HEK293 (cell line): ENCODE measurements around the gene NBPF1.

Experiments
- MEIS1 ChIP-seq: sonication (generic); formaldehyde crosslinking; IDR thresholded peaks from 2 replicates; pipeline ENCODE4 v1.8.1; 2022; ENCODE audit warnings: missing genetic modification reagents, mild to moderate bottlenecking, borderline replicate concordance
- YY1 ChIP-seq: fragments of 450-650 bp; formaldehyde crosslinking; IDR thresholded peaks from 2 replicates; pipeline ENCODE4 v1.5.1; 2018; ENCODE audit warnings: missing biosample characterization, missing genetic modification characterization
- ZFP37 ChIP-seq: fragments of 450-650 bp; formaldehyde crosslinking; IDR thresholded peaks from 2 replicates; pipeline ENCODE4 v1.5.1; 2016; ENCODE audit warnings: missing biosample characterization, missing genetic modification characterization
- ZNF211 ChIP-seq: fragments of 450-650 bp; formaldehyde crosslinking; IDR thresholded peaks from 2 replicates; pipeline ENCODE4 v1.5.1; 2016; ENCODE audit warnings: low read depth, missing biosample characterization, missing genetic modification characterization
- ZNF223 ChIP-seq: fragments of 450-650 bp; formaldehyde crosslinking; IDR thresholded peaks from 2 replicates; pipeline ENCODE4 v1.5.1; 2016; ENCODE audit warnings: missing biosample characterization, missing genetic modification characterization
- ZNF24 ChIP-seq: fragments of 450-650 bp; formaldehyde crosslinking; IDR thresholded peaks from 2 replicates; pipeline ENCODE4 v1.5.1; 2016; ENCODE audit warnings: missing biosample characterization, missing genetic modification characterization
- ZNF324 ChIP-seq: fragments of 450-650 bp; formaldehyde crosslinking; IDR thresholded peaks from 2 replicates; pipeline ENCODE4 v1.5.1; 2016; ENCODE audit warnings: missing biosample characterization, missing genetic modification characterization
- ZNF354C ChIP-seq: fragments of 450-650 bp; formaldehyde crosslinking; IDR thresholded peaks from 2 replicates; pipeline ENCODE4 v1.5.1; 2016; ENCODE audit warnings: missing biosample characterization, missing genetic modification characterization, low read depth, borderline replicate concordance
- ZNF366 ChIP-seq: fragments of 450-650 bp; formaldehyde crosslinking; conservative IDR thresholded peaks from 2 replicates; pipeline ENCODE4 v1.5.1; 2016; ENCODE audit warnings: missing biosample characterization, missing genetic modification characterization
- ZNF555 ChIP-seq: fragments of 450-650 bp; formaldehyde crosslinking; conservative IDR thresholded peaks from 2 replicates; pipeline ENCODE4 v1.5.1; 2017; ENCODE audit warnings: missing biosample characterization, mild to moderate bottlenecking, missing genetic modification characterization, inconsistent platforms
- ZNF660 ChIP-seq: fragments of 450-650 bp; IDR thresholded peaks from 2 replicates; pipeline ENCODE4 v1.5.1; 2018; ENCODE audit warnings: missing biosample characterization, mild to moderate bottlenecking, missing genetic modification characterization
- ZNF670 ChIP-seq: fragments of 450-650 bp; formaldehyde crosslinking; IDR thresholded peaks from 2 replicates; pipeline ENCODE4 v1.5.1; 2016; ENCODE audit warnings: missing biosample characterization, missing genetic modification characterization, low read depth
- ZNF677 ChIP-seq: fragments of 450-650 bp; IDR thresholded peaks from 2 replicates; pipeline ENCODE4 v1.5.0; 2018; ENCODE audit warnings: missing biosample characterization, mild to moderate bottlenecking, missing genetic modification characterization, moderate library complexity
- TF ChIP-seq, protein P1 (sequence below): fragments of 450-650 bp; formaldehyde crosslinking; IDR thresholded peaks from 2 replicates; pipeline ENCODE4 v1.5.1; 2016; ENCODE audit warnings: missing biosample characterization, missing genetic modification characterization
- TF ChIP-seq, protein P2 (sequence below): fragments of 450-650 bp; formaldehyde crosslinking; IDR thresholded peaks from 2 replicates; pipeline ENCODE4 v1.5.1; 2016; ENCODE audit warnings: missing biosample characterization, missing genetic modification characterization
- TF ChIP-seq, protein P3 (sequence below): fragments of 450-650 bp; formaldehyde crosslinking; IDR thresholded peaks from 2 replicates; pipeline ENCODE4 v1.5.0; 2017; ENCODE audit warnings: missing biosample characterization, missing genetic modification characterization, borderline replicate concordance
- TF ChIP-seq, protein P4 (sequence below): fragments of 450-650 bp; formaldehyde crosslinking; IDR thresholded peaks from 2 replicates; pipeline ENCODE4 v1.5.1; 2016; ENCODE audit warnings: missing biosample characterization, missing genetic modification characterization, borderline replicate concordance
- TF ChIP-seq, protein P5 (sequence below): fragments of 450-650 bp; formaldehyde crosslinking; optimal IDR thresholded peaks from 2 replicates; pipeline ENCODE3; 2016; ENCODE audit warnings: missing biosample characterization, mild to moderate bottlenecking, missing genetic modification characterization

The NBPF1 gene

DNA sequence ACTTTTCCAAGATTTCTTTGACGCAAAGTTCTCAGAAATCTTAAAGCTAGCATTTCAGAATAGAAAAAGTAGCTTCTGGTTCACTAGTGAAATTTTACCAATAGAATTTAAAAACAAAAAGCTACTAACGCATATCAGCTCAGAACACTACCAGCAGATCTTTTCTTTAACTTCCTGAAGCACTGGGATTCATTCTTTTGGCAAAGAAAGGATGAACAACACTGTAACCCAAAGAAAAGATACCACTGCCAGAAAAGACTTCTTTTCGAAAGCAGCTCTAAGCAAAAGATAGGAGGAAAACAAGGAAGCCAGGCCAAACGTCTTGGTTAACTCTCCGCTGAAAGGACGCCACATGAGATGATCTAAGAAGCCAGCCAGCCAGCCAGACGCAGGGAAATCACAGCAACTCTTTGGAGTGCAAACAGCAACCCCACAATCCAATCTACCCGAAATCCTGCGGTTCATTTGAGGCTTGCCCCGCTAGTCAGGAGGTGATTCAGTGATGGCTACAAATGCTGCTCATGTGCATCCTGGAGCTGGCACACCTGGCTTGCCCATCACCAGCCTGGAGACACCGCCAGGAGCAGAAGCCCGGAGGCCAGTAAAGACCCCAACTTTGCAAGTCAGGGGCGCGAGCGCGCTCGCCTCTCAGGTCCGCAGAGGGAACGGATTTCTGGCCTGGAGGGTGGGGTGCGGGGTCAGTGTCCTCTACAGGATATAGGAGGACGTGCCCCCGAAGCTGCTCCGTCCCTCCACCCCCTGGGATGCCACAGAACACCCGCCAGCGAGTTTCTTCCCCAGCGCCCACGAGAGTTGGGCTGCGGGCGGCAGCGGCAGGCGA, 812 bp downstream of the NBPF1 start (continued):
- TF ChIP-seq, protein P1, sequence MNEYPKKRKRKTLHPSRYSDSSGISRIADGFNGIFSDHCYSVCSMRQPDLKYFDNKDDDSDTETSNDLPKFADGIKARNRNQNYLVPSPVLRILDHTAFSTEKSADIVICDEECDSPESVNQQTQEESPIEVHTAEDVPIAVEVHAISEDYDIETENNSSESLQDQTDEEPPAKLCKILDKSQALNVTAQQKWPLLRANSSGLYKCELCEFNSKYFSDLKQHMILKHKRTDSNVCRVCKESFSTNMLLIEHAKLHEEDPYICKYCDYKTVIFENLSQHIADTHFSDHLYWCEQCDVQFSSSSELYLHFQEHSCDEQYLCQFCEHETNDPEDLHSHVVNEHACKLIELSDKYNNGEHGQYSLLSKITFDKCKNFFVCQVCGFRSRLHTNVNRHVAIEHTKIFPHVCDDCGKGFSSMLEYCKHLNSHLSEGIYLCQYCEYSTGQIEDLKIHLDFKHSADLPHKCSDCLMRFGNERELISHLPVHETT (tag by site-specific recombination), result no peak
- TF ChIP-seq ZNF223 (tag by site-specific recombination) (no peak), ZNF366 (peak; percentile 74), ZNF555 (tag by site-specific recombination) (no peak), ZFP37 (tag by site-specific recombination) (peak; percentile 39; the same call in 1 of the 2 replicates), ZNF354C (tag by site-specific recombination) (no peak), MEIS1 (CRISPR knock-in tag) (no peak), ZNF324 (tag by site-specific recombination) (no peak), ZNF677 (peak; percentile 2; the same call in 1 of the 2 replicates), ZNF660 (tag by site-specific recombination) (no peak), ZNF211 (tag by site-specific recombination) (no peak), ZNF24 (tag by site-specific recombination) (no peak; the same call in 1 of the 2 replicates), YY1 (no peak), ZNF670 (tag by site-specific recombination) (no peak)
- TF ChIP-seq, protein P2, sequence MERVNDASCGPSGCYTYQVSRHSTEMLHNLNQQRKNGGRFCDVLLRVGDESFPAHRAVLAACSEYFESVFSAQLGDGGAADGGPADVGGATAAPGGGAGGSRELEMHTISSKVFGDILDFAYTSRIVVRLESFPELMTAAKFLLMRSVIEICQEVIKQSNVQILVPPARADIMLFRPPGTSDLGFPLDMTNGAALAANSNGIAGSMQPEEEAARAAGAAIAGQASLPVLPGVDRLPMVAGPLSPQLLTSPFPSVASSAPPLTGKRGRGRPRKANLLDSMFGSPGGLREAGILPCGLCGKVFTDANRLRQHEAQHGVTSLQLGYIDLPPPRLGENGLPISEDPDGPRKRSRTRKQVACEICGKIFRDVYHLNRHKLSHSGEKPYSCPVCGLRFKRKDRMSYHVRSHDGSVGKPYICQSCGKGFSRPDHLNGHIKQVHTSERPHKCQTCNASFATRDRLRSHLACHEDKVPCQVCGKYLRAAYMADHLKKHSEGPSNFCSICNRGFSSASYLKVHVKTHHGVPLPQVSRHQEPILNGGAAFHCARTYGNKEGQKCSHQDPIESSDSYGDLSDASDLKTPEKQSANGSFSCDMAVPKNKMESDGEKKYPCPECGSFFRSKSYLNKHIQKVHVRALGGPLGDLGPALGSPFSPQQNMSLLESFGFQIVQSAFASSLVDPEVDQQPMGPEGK (tag by site-specific recombination), result 0 out of 2 replicates have a peak, but pooled peaks have one; percentile 46
- TF ChIP-seq, protein P3, sequence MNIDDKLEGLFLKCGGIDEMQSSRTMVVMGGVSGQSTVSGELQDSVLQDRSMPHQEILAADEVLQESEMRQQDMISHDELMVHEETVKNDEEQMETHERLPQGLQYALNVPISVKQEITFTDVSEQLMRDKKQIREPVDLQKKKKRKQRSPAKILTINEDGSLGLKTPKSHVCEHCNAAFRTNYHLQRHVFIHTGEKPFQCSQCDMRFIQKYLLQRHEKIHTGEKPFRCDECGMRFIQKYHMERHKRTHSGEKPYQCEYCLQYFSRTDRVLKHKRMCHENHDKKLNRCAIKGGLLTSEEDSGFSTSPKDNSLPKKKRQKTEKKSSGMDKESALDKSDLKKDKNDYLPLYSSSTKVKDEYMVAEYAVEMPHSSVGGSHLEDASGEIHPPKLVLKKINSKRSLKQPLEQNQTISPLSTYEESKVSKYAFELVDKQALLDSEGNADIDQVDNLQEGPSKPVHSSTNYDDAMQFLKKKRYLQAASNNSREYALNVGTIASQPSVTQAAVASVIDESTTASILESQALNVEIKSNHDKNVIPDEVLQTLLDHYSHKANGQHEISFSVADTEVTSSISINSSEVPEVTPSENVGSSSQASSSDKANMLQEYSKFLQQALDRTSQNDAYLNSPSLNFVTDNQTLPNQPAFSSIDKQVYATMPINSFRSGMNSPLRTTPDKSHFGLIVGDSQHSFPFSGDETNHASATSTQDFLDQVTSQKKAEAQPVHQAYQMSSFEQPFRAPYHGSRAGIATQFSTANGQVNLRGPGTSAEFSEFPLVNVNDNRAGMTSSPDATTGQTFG (tag by site-specific recombination), result no peak
- TF ChIP-seq, protein P4, sequence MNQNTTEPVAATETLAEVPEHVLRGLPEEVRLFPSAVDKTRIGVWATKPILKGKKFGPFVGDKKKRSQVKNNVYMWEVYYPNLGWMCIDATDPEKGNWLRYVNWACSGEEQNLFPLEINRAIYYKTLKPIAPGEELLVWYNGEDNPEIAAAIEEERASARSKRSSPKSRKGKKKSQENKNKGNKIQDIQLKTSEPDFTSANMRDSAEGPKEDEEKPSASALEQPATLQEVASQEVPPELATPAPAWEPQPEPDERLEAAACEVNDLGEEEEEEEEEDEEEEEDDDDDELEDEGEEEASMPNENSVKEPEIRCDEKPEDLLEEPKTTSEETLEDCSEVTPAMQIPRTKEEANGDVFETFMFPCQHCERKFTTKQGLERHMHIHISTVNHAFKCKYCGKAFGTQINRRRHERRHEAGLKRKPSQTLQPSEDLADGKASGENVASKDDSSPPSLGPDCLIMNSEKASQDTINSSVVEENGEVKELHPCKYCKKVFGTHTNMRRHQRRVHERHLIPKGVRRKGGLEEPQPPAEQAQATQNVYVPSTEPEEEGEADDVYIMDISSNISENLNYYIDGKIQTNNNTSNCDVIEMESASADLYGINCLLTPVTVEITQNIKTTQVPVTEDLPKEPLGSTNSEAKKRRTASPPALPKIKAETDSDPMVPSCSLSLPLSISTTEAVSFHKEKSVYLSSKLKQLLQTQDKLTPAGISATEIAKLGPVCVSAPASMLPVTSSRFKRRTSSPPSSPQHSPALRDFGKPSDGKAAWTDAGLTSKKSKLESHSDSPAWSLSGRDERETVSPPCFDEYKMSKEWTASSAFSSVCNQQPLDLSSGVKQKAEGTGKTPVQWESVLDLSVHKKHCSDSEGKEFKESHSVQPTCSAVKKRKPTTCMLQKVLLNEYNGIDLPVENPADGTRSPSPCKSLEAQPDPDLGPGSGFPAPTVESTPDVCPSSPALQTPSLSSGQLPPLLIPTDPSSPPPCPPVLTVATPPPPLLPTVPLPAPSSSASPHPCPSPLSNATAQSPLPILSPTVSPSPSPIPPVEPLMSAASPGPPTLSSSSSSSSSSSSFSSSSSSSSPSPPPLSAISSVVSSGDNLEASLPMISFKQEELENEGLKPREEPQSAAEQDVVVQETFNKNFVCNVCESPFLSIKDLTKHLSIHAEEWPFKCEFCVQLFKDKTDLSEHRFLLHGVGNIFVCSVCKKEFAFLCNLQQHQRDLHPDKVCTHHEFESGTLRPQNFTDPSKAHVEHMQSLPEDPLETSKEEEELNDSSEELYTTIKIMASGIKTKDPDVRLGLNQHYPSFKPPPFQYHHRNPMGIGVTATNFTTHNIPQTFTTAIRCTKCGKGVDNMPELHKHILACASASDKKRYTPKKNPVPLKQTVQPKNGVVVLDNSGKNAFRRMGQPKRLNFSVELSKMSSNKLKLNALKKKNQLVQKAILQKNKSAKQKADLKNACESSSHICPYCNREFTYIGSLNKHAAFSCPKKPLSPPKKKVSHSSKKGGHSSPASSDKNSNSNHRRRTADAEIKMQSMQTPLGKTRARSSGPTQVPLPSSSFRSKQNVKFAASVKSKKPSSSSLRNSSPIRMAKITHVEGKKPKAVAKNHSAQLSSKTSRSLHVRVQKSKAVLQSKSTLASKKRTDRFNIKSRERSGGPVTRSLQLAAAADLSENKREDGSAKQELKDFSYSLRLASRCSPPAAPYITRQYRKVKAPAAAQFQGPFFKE, result peak; percentile 18; the same call in 1 of the 2 replicates
- TF ChIP-seq, protein P5, sequence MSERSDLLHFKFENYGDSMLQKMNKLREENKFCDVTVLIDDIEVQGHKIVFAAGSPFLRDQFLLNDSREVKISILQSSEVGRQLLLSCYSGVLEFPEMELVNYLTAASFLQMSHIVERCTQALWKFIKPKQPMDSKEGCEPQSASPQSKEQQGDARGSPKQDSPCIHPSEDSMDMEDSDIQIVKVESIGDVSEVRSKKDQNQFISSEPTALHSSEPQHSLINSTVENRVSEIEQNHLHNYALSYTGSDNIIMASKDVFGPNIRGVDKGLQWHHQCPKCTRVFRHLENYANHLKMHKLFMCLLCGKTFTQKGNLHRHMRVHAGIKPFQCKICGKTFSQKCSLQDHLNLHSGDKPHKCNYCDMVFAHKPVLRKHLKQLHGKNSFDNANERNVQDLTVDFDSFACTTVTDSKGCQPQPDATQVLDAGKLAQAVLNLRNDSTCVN (tag by site-specific recombination), result no peak
